Rectal smooth muscle tissue (tissue), 1 donor: Measurements from ENCODE around the gene RNASE1.

ENCODE experiments used
- H3K27ac ChIP-seq: one replicate; pipeline ENCODE4 v1.7.0; 2013; ENCODE audit warnings: low read depth, low read length, inconsistent platforms
- H3K27me3 ChIP-seq: one replicate; pipeline ENCODE4 v1.7.0; 2013; ENCODE audit warnings: low read length; ENCODE audit not compliant: control insufficient read depth, insufficient read depth
- H3K36me3 ChIP-seq: one replicate; pipeline ENCODE4 v1.7.0; 2013; ENCODE audit warnings: low read length; ENCODE audit not compliant: control insufficient read depth, insufficient read depth
- H3K4me1 ChIP-seq: one replicate; pipeline ENCODE4 v1.7.0; 2013; ENCODE audit warnings: low read length; ENCODE audit not compliant: control insufficient read depth, insufficient read depth
- H3K4me3 ChIP-seq: one replicate; pipeline ENCODE4 v1.7.0; 2013; ENCODE audit warnings: low read length
- H3K9ac ChIP-seq: one replicate; pipeline ENCODE4 v1.7.0; 2013; ENCODE audit warnings: low read length

The RNASE1 gene

GRCh38 chr14:20799892-20800544 lies 2.6 kb downstream of the RNASE1 start:
- H3K27me3 ChIP-seq: no peaks in the 10 kb centered on the region
- H3K9ac ChIP-seq: no peak overlapping the region
- peaks cover 5% of the 10 kb centered on the region for H3K4me1 ChIP-seq
- H3K27ac ChIP-seq: peak overlapping the region; percentile 27
- H3K4me3 ChIP-seq: peak overlapping the region; percentile 1
- no peaks in the 10 kb centered on the region for H3K36me3 ChIP-seq

- peaks cover 5% of the 10 kb centered on the region for H3K4me1 ChIP-seq
- H3K27me3 ChIP-seq: no peaks in the 10 kb centered on the region
- no peaks in the 10 kb centered on the region for H3K36me3 ChIP-seq
- no peak overlapping the region for H3K9ac ChIP-seq
- no peak overlapping the region for H3K4me3 ChIP-seq
- peak overlapping the region; percentile 27 for H3K27ac ChIP-seq
Observed at GRCh38 chr14:20799456-20799891, 3.2 kb downstream of the RNASE1 start.

- H3K4me1 ChIP-seq: peaks cover 5% of the 10 kb centered on the region
- H3K9ac ChIP-seq: no peak overlapping the region
- no peak overlapping the region for H3K27ac ChIP-seq
- H3K36me3 ChIP-seq: no peaks in the 10 kb centered on the region
- no peaks in the 10 kb centered on the region for H3K27me3 ChIP-seq
- no peak overlapping the region for H3K4me3 ChIP-seq
Observed at GRCh38 chr14:20798932-20799331, 3.7 kb downstream of the RNASE1 start.

- H3K9ac ChIP-seq: no peak overlapping the region
Observed at GRCh38 chr14:20798318-20798717, 4.3 kb downstream of the RNASE1 start.

DNA sequence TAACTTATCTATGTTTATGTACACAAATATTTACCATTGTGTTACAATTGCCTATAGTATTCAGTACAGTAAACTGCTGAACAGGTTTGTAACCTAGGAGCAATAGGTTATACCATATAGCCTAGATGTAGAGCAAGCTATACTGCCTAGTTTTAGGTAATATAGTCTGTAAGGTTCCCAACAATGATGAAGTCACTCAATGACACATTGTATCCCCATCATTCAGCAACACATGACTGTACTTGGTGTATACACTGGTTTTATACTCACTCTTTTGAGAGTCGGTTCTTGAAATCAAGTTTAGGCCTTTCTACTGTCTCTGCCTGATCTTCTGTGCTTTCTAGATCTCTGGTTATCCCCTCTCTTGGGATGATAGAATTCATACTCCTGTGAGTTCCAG lies 5.5 kb downstream of the RNASE1 start:
- H3K4me1 ChIP-seq: peaks cover 5% of the 10 kb centered on the region
- H3K27ac ChIP-seq: no peak overlapping the region

More at GRCh38 chr14:20798318-20798717, 4.3 kb downstream of the RNASE1 start:
- no peak overlapping the region for H3K27ac ChIP-seq
- H3K27me3 ChIP-seq: no peaks in the 10 kb centered on the region
- peaks cover 5% of the 10 kb centered on the region for H3K4me1 ChIP-seq
- H3K36me3 ChIP-seq: no peaks in the 10 kb centered on the region
- H3K4me3 ChIP-seq: no peak overlapping the region

GRCh38 chr14:20794644-20795369 lies 7.8 kb downstream of the RNASE1 start:
- Histone ChIP-seq H3K4me1 (peaks cover 3% of the 10 kb centered on the region), H3K9ac (no peak overlapping the region), H3K36me3 (no peaks in the 10 kb centered on the region), H3K27me3 (no peaks in the 10 kb centered on the region), H3K27ac (no peak overlapping the region), H3K4me3 (no peak overlapping the region)

More for the DNA sequence above, 5.5 kb downstream of the RNASE1 start:
- Histone ChIP-seq H3K9ac (no peak overlapping the region), H3K36me3 (no peaks in the 10 kb centered on the region), H3K27me3 (no peaks in the 10 kb centered on the region), H3K4me3 (no peak overlapping the region)

DNA sequence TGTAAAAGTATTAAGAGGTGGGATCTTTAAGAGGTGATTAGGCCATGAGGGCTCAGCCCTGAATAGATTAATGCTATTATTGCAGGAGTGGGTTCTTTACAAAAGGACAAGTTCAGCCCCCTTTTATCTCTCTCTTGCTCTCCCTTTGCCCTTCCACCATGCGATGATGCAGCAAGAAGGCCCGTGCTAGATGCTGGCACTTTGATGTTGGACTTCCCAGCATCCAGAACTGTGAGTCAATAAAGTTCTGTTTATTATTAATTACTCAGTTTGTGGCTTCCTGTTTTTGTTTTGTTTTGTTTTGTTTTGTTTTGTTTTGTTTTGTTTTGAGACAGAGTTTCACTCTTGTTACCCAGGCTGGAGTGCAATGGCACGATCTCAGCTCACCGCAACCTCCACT lies 10.1 kb downstream of the RNASE1 start:
- no peak overlapping the region for H3K4me3 ChIP-seq
- no peaks in the 10 kb centered on the region for H3K27me3 ChIP-seq
- no peaks in the 10 kb centered on the region for H3K4me1 ChIP-seq
- H3K36me3 ChIP-seq: no peaks in the 10 kb centered on the region
- no peak overlapping the region for H3K27ac ChIP-seq
- no peak overlapping the region for H3K9ac ChIP-seq

DNA sequence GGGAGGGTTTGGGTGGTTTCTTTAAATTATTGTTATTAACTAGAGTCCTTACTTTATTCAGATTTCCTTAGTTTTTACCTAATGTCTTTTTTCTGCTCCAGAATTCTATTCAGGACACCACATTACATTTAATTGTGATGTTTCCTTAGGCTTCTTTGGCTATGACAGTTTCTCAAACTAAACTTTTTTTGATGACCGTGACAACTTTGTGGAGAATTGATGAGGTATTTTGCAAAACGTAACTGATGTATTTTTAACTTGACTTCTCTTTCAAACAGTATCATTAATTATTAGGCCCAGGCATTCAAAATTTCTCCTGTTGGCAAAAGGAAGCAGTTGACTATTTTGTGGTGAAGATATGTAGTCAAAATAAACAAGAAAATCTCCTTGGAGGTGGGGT lies 11.0 kb downstream of the RNASE1 start:
- Histone ChIP-seq H3K36me3 (no peaks in the 10 kb centered on the region), H3K27ac (no peak overlapping the region), H3K4me1 (no peaks in the 10 kb centered on the region), H3K4me3 (no peak overlapping the region), H3K27me3 (no peaks in the 10 kb centered on the region), H3K9ac (no peak overlapping the region)

DNA sequence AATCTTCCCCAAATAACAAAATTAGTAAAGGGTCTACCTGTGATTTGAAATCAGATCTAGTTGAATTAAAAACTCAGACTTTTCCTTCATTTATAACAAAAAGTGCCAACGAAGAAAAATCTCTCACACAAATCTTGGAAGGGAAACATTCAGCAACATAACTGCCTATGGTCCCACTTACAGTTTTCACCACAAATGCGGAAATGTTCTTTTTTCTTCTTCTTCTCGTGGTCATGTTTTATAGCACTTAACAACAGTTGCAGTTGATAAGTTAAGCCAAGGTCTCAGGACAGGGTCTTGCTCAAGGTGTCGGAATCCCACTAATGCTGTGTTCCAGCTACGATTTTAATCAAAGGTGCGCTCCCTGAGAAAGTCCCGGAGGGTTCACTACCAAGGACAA lies 11.5 kb downstream of the RNASE1 start:
- Histone ChIP-seq H3K4me1 (no peaks in the 10 kb centered on the region), H3K27ac (no peak overlapping the region), H3K36me3 (no peaks in the 10 kb centered on the region), H3K27me3 (no peaks in the 10 kb centered on the region), H3K9ac (no peak overlapping the region), H3K4me3 (no peak overlapping the region)

DNA sequence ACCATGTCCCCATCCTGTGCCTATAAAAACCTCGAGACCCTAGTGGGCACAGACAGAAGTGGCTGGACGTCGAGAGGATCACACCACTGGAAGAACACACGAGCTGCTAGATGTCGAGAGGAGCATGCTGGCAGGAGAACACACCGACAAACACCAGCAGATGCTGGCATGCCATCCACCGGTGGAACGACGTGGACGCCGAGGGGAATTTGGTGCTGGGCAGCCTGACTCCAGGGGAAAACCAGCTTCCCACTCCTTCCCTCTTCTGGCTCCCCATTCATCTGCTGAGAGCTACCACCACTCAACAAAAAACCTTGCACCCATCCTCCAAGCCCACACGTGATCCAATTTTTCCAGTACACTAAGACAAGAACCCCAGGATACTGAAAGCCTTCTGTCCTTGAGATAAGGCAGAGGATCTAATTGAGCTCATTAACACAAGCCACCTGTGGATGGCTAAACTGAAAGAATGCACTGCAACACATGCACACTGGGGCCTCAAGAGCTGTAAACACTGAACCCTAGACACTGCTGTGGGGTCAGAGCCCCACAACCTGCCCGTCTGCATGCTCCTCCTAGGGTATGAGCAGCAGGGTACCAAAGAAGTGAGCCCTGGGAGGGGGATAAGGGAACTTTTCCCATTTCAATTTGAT lies 12.1 kb downstream of the RNASE1 start:
- no peak overlapping the region for H3K27ac ChIP-seq
- no peaks in the 10 kb centered on the region for H3K36me3 ChIP-seq
- no peaks in the 10 kb centered on the region for H3K27me3 ChIP-seq
- H3K9ac ChIP-seq: no peak overlapping the region
- H3K4me3 ChIP-seq: no peak overlapping the region
- no peaks in the 10 kb centered on the region for H3K4me1 ChIP-seq

DNA sequence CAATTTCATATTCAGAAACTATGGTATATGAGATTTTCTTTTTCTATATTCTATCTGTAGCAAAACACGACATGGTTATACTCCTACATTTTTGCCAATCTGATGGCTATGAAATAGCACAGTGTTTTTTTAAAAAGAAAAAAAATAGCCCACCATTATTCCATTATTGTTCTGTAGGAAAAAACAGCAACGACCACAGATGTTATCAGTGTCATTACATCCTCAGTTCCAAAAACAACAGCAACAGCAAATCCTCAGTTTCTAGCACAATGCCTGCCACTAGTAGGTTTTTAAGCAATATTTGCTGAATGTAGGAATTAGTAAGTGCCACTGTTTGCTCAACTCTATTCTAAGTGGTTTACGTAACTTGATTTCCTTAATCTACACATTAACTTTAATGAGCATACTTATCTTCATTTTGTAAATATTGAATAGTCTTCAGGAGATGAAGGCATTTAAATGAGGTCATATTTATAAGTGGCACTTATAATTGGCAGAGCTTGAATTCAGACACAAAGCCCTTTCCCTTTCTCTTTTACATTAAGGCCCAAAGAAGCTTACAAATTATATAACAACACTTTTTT lies 13.3 kb downstream of the RNASE1 start:
- Histone ChIP-seq H3K36me3 (no peaks in the 10 kb centered on the region), H3K4me3 (no peak overlapping the region), H3K27me3 (no peaks in the 10 kb centered on the region), H3K27ac (no peak overlapping the region), H3K4me1 (no peaks in the 10 kb centered on the region), H3K9ac (no peak overlapping the region)

DNA sequence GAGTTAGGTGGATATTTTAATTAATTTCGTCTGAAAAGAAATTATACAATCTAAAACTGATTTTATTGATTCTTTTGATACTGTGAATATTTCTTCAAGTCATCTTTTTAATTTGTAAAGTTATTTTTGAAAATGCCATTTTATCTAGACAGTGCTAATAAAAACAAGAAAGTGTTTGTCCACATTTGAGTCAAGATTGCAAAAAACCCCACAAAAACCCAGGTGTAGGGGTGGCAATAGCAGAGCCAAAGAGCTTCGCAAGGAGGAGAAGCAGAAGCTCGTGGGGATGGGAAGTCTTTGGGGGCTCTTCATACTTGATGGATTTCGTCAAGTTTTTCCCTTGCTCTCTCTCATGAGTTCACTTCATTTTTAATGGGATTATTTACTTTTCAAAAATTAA lies 15.6 kb downstream of the RNASE1 start:
- Histone ChIP-seq H3K27ac (no peak overlapping the region), H3K9ac (no peak overlapping the region), H3K4me1 (no peaks in the 10 kb centered on the region), H3K36me3 (no peaks in the 10 kb centered on the region), H3K27me3 (no peaks in the 10 kb centered on the region), H3K4me3 (no peak overlapping the region)
